GM12873 (cell line): Measurements from ENCODE around the gene DUSP12.

Experiments
- CTCF ChIP-seq: IDR thresholded peaks from 2 replicates; pipeline ENCODE4 v1.5.1; 2012; ENCODE audit warnings: low read depth, mild to moderate bottlenecking, moderate library complexity, low read length, control low read depth; ENCODE audit not compliant: insufficient read depth; ENCODE audit errors: missing control alignments

DUSP12 gene

GRCh38 chr1:161730050-161730564, 19.5 kb upstream of the DUSP12 start:
- no peak for TF ChIP-seq CTCF

- no peak for TF ChIP-seq CTCF
Observed at GRCh38 chr1:161731241-161731640, 18.3 kb upstream of the DUSP12 start.

GRCh38 chr1:161731981-161732718, 17.4 kb upstream of the DUSP12 start:
- TF ChIP-seq CTCF, result no peak

GRCh38 chr1:161733526-161733925, 16.1 kb upstream of the DUSP12 start:
- TF ChIP-seq CTCF, result no peak

- TF ChIP-seq CTCF, result no peak
Observed at GRCh38 chr1:161735837-161736236, 13.7 kb upstream of the DUSP12 start.

- TF ChIP-seq CTCF, result no peak
Observed at GRCh38 chr1:161736335-161736969, 13.1 kb upstream of the DUSP12 start.

GRCh38 chr1:161737625-161738024, 12.0 kb upstream of the DUSP12 start:
- no peak for TF ChIP-seq CTCF
